ENCODE measurements around the gene ZBTB40. TPM values are rescaled to one million over a fixed set of nuclear protein-coding genes. Genes with fewer than 3 reads are reported as not detected.
A peak's percentile ranks its signal among the peaks of the same experiment; 100 is the strongest.

ZBTB40 gene
- total RNA-seq, 1 experiment from 2014 or later = 16.3 TPM

DNA sequence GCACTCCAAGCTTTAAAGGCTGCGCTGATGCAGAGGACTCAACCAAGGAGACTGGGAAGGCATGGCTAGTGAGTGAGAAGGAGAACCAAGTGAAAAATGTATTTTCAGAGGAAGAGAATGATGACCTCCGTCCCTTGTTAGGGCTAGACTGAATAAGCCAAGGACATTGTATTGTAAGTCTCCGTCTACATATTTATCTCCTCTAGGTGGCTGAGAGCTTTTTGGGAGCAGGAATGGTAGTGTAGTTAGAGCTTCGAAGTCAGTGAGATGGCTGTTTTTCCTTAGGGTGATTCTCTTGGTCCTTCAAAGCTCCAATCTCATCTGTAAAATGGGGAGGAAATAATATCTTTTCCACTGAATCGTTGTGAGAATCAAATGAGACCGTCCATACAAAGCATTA, 37.6 kb downstream of the ZBTB40 start:
- no peak overlapping the region for H2AK5ac ChIP-seq (ENCODE audit: insufficient read length, low read length)
- Mint-ChIP-seq H3K27me3 (ENCODE audit: low read depth) (no peaks in the 10 kb centered on the region), H3K4me3 (no peak overlapping the region), H3K9me3 (peaks cover 3 to 4% of the 10 kb centered on the region in 2 experiments; a peak in 4 of 5 replicates), H3K36me3 (ENCODE audit: insufficient read depth in 1 of 3, low read depth in 3 of 3) (peaks cover 1 to 9% (median 8%) of the 10 kb centered on the region in 3 experiments; a peak in 4 of 7 replicates), H3K4me1 (peaks cover 7 to 14% of the 10 kb centered on the region in 2 experiments; a peak in 3 of 4 replicates), H3K27ac (no peak overlapping the region)
- no peaks in the 10 kb centered on the region for H3K27me3 ChIP-seq (ENCODE audit: insufficient read depth, low read length)
- H3K79me2 ChIP-seq (ENCODE audit: insufficient read depth, low read length) = no peaks in the 10 kb centered on the region
- DNase-seq = no peak
- no peak overlapping the region for H3K18ac ChIP-seq (ENCODE audit: insufficient read length, low read depth, low read length)
- no peak overlapping the region for H3K4me2 ChIP-seq (ENCODE audit: insufficient read depth, insufficient read length, low read length)
- H3K9ac ChIP-seq (ENCODE audit: extremely low read depth, insufficient read length, low read length) = no peak overlapping the region
- no peak overlapping the region for H3K14ac ChIP-seq (ENCODE audit: insufficient read depth, low read length)
- no peak overlapping the region for H2BK20ac ChIP-seq (ENCODE audit: low read depth, low read length, poor library complexity, severe bottlenecking)
- no peak overlapping the region for H2BK120ac ChIP-seq (ENCODE audit: low read depth, low read length, poor library complexity, severe bottlenecking)
- no CpG with 5 or more reads among the region's 6 CpGs for WGBS (ENCODE audit: extremely low coverage, insufficient read length, low lambda C conversion rate)
- H3K79me1 ChIP-seq (ENCODE audit: insufficient read depth, low read depth, low read length, poor library complexity, severe bottlenecking) = no peaks in the 10 kb centered on the region
- H2BK12ac ChIP-seq (ENCODE audit: insufficient read length, low read depth, low read length) = no peak overlapping the region
- no peak overlapping the region for H3K56ac ChIP-seq (ENCODE audit: insufficient read length, low read depth, low read length)
- no peak overlapping the region for H4K8ac ChIP-seq (replicated peaks; ENCODE audit: insufficient read length, low read depth, low read length)
- H4K5ac ChIP-seq (ENCODE audit: insufficient read length, low read depth, low read length) = no peak overlapping the region
- H4K91ac ChIP-seq (ENCODE audit: insufficient read length, low read depth, low read length) = no peak overlapping the region
- no peaks in the 10 kb centered on the region for H4K20me1 ChIP-seq (ENCODE audit: control insufficient read depth, insufficient read depth, insufficient read length)
- no peak overlapping the region for H2BK5ac ChIP-seq (ENCODE audit: insufficient read length, low read length)
- H3K4ac ChIP-seq (ENCODE audit: low read depth, low read length) = no peak overlapping the region
- no peak overlapping the region for H3K23ac ChIP-seq (ENCODE audit: insufficient read length, low read depth, low read length)
- H3K9me3 ChIP-seq (ENCODE audit: control insufficient read depth, low read depth, low read length) = no peaks in the 10 kb centered on the region
- no peaks in the 10 kb centered on the region for H3K23me2 ChIP-seq (ENCODE audit: insufficient read length, low read depth, low read length, poor library complexity, severe bottlenecking)
- TF ChIP-seq, protein P1, sequence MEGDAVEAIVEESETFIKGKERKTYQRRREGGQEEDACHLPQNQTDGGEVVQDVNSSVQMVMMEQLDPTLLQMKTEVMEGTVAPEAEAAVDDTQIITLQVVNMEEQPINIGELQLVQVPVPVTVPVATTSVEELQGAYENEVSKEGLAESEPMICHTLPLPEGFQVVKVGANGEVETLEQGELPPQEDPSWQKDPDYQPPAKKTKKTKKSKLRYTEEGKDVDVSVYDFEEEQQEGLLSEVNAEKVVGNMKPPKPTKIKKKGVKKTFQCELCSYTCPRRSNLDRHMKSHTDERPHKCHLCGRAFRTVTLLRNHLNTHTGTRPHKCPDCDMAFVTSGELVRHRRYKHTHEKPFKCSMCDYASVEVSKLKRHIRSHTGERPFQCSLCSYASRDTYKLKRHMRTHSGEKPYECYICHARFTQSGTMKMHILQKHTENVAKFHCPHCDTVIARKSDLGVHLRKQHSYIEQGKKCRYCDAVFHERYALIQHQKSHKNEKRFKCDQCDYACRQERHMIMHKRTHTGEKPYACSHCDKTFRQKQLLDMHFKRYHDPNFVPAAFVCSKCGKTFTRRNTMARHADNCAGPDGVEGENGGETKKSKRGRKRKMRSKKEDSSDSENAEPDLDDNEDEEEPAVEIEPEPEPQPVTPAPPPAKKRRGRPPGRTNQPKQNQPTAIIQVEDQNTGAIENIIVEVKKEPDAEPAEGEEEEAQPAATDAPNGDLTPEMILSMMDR (conservative IDR thresholded peaks at IDR 0.05) = peak; percentile 46; the same call in 2 of the 3 replicates
- no peak overlapping the region for H3T11ph ChIP-seq (ENCODE audit: low read length)
- H2AFZ ChIP-seq (ENCODE audit: low read length) = no peak overlapping the region
- peaks cover 9% of the 10 kb centered on the region; the same call in 1 of the 2 replicates for H3K4me1 ChIP-seq (ENCODE audit: insufficient read depth, low read length)
- no peak overlapping the region for H3K27ac ChIP-seq (ENCODE audit: insufficient read length, low read depth, low read length)
- no peak overlapping the region for H2BK15ac ChIP-seq (ENCODE audit: low read depth, low read length)
